NCI-H2171 treated with DMSO at 0.1 percent for 48 hours (cell line): ENCODE data around the gene ELAVL4.

ENCODE experiments used
- DNase-seq: peaks from one replicate; lab custom pipeline; 2025; lab: John Stamatoyannopoulos, UW

Gene ELAVL4

GRCh38 chr1:50108497-50109059, at the start of gene ELAVL4:
Gene ELAVL4 (plus strand): TSS chr1:50108920. CDS start chr1:50109190, 270 bp downstream.
- peak; percentile 98 for DNase-seq

- peak; percentile 23 for DNase-seq
These were observed 48.4 kb upstream of the ELAVL4 start for GRCh38 chr1:50060279-50060678.

GRCh38 chr1:50066806-50067205, 41.9 kb upstream of the ELAVL4 start:
- peak; percentile 94 for DNase-seq

GRCh38 chr1:50074931-50075330, 33.8 kb upstream of the ELAVL4 start:
- DNase-seq = no peak

- no peak for DNase-seq
These were observed 31.4 kb upstream of the ELAVL4 start for GRCh38 chr1:50077273-50077672.

GRCh38 chr1:50080904-50081586, 27.7 kb upstream of the ELAVL4 start:
- DNase-seq = peak; percentile 77

GRCh38 chr1:50084389-50084788, 24.3 kb upstream of the ELAVL4 start:
- DNase-seq = no peak

- peak; percentile 59 for DNase-seq
These were observed 17.7 kb upstream of the ELAVL4 start for GRCh38 chr1:50091068-50091467.

GRCh38 chr1:50095716-50096115, 13.0 kb upstream of the ELAVL4 start:
- no peak for DNase-seq

GRCh38 chr1:50097021-50097679, 11.6 kb upstream of the ELAVL4 start:
- DNase-seq = no peak

- DNase-seq = no peak
These were observed 10.9 kb upstream of the ELAVL4 start for GRCh38 chr1:50097791-50098190.

- DNase-seq = no peak
These were observed 10.1 kb upstream of the ELAVL4 start for GRCh38 chr1:50098591-50099021.

- DNase-seq = no peak
These were observed 9.1 kb upstream of the ELAVL4 start for GRCh38 chr1:50099654-50100053.

- peak; percentile 93 for DNase-seq
These were observed 5.1 kb upstream of the ELAVL4 start for GRCh38 chr1:50103615-50104081.

- DNase-seq = peak; percentile 88
These were observed 3.3 kb upstream of the ELAVL4 start for GRCh38 chr1:50105433-50105832.

- peak; percentile 96 for DNase-seq
These were observed 2.5 kb upstream of the ELAVL4 start for GRCh38 chr1:50106095-50106761.

- peak; percentile 56 for DNase-seq
These were observed 396 bp downstream of the ELAVL4 start for GRCh38 chr1:50109116-50109515.

GRCh38 chr1:50109647-50110075, 941 bp downstream of the ELAVL4 start:
- DNase-seq = peak; percentile 83

- peak; percentile 72 for DNase-seq
These were observed 1.4 kb downstream of the ELAVL4 start for GRCh38 chr1:50110151-50110550.

- DNase-seq = peak; percentile 92
These were observed 1.9 kb downstream of the ELAVL4 start for GRCh38 chr1:50110656-50111055.

GRCh38 chr1:50111503-50111902, 2.8 kb downstream of the ELAVL4 start:
- no peak for DNase-seq

- no peak for DNase-seq
These were observed 3.5 kb downstream of the ELAVL4 start for GRCh38 chr1:50112193-50112592.

GRCh38 chr1:50123071-50123470, 14.4 kb downstream of the ELAVL4 start:
- no peak for DNase-seq
